PFSK-1 (cell line): ENCODE measurements around the gene TMEM156.

Experiments used
- POLR2AphosphoS5 ChIP-seq: IDR thresholded peaks from 2 replicates; pipeline ENCODE4 v1.6.1; 2012; ENCODE audit warnings: low read depth, mild to moderate bottlenecking, control low read depth, low read length, moderate library complexity
- REST ChIP-seq, 2 experiments: IDR thresholded peaks; 2 replicates each; pipeline versions ENCODE4 v1.6.1 to v1.8.0; 2011 to 2012; ENCODE audit warnings: low read depth in 2 of 2, low read length in 2 of 2, control low read depth in 1 of 2, inconsistent platforms in 1 of 2, mild to moderate bottlenecking in 1 of 2, moderate library complexity in 1 of 2; ENCODE audit not compliant: insufficient read depth in 1 of 2
- TAF1 ChIP-seq: IDR thresholded peaks from 2 replicates; pipeline ENCODE4 v1.6.1; 2012; ENCODE audit warnings: low read length, control low read depth, borderline replicate concordance; ENCODE audit not compliant: insufficient read depth

- TF ChIP-seq TAF1 (no peak), POLR2AphosphoS5 (no peak), REST (IDR thresholded peaks at IDR 0.05; ENCODE audit: insufficient read depth in 1 of 2, low read depth in 2 of 2, low read length in 2 of 2) (no peak)
Measured at GRCh38 chr4:38958453-38959190, 73.6 kb downstream of the TMEM156 start.
